Measurements from ENCODE around the gene CLN6. TPM values are rescaled to one million over a fixed set of nuclear protein-coding genes. Genes with fewer than 3 reads are reported as not detected.

Gene CLN6
- total RNA-seq, 1 experiment from 2014 or later: 76.7 TPM

- Mint-ChIP-seq H3K9me3 (ENCODE audit: unreplicated experiment) (no peaks in the 10 kb centered on the region), H3K4me1 (ENCODE audit: low read depth, unreplicated experiment) (no peaks in the 10 kb centered on the region), H3K27me3 (ENCODE audit: insufficient read depth, unreplicated experiment) (peaks cover 2% of the 10 kb centered on the region), H3K4me3 (ENCODE audit: unreplicated experiment) (no peak overlapping the region), H3K27ac (ENCODE audit: unreplicated experiment) (no peak overlapping the region), H3K36me3 (ENCODE audit: insufficient read depth, unreplicated experiment) (no peaks in the 10 kb centered on the region)
- no peaks in the 10 kb centered on the region for H3K27me3 ChIP-seq (replicated peaks; ENCODE audit: control insufficient read depth, insufficient read depth, low read length)
- H3K36me3 ChIP-seq (ENCODE audit: control insufficient read depth, insufficient read depth, low read length): no peaks in the 10 kb centered on the region
- DNase-seq: no peak
- H3K4me1 ChIP-seq: no peaks in the 10 kb centered on the region
- no TSS peak for BruUV-seq (replicated peaks)
- ChIA-PET POLR2A (no interaction called here), CTCF (interaction anchor here (1.4 to 1.6 kb wide), 2 partner anchors 13 to 41 kb away, joined by 3 to 4 read pairs; no protein-coding TSS in a partner anchor)
- intact Hi-C loops (cut with micrococcal nuclease; ENCODE audit: unreplicated experiment): no loop called here
- H3K9me3 ChIP-seq: no peaks in the 10 kb centered on the region
- TF ChIP-seq CTCF (IDR thresholded peaks at IDR 0.05; ENCODE audit: insufficient read depth in 1 of 2, low read depth in 1 of 2, low read length in 1 of 2, severe bottlenecking in 1 of 2, unreplicated experiment in 1 of 2): no peak
- no peak overlapping the region for H3K4me3 ChIP-seq (ENCODE audit: low read depth, low read length)
Measured at GRCh38 chr15:68265674-68266073, 36.1 kb upstream of the CLN6 start.

DNA sequence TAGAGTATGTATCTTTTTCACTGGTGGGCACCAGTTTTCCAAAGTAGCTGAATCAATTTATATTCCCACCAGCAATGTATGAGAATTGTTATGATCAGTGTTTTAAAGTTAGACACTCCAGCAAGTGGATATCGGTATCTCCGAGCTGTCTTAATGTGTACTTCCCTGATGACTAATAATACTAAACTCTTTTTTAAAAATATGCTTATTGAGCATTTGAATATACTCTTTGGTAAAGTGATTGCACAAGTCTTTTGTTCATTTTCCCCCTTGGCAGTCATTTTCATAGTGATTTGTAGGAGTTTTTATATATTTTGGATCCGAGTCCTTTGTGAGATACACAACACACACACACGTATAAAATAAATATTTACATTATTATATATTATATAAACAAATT lies 35.6 kb upstream of the CLN6 start:
- Mint-ChIP-seq H3K27ac (ENCODE audit: unreplicated experiment) (no peak overlapping the region), H3K27me3 (ENCODE audit: insufficient read depth, unreplicated experiment) (peaks cover 2% of the 10 kb centered on the region), H3K4me1 (ENCODE audit: low read depth, unreplicated experiment) (no peaks in the 10 kb centered on the region), H3K9me3 (ENCODE audit: unreplicated experiment) (no peaks in the 10 kb centered on the region), H3K4me3 (ENCODE audit: unreplicated experiment) (no peak overlapping the region), H3K36me3 (ENCODE audit: insufficient read depth, unreplicated experiment) (no peaks in the 10 kb centered on the region)
- H3K27me3 ChIP-seq (replicated peaks; ENCODE audit: control insufficient read depth, insufficient read depth, low read length): no peaks in the 10 kb centered on the region
- ChIA-PET CTCF (interaction anchor here (1.4 to 1.6 kb wide), 2 partner anchors 12 to 41 kb away, joined by 3 to 4 read pairs; no protein-coding TSS in a partner anchor), POLR2A (interaction anchor here (0.6 kb wide), 1 partner anchor 57 kb away, joined by 3 read pairs; no protein-coding TSS in a partner anchor)
- H3K9me3 ChIP-seq: no peaks in the 10 kb centered on the region
- H3K4me3 ChIP-seq (ENCODE audit: low read depth, low read length): no peak overlapping the region
- intact Hi-C loops (cut with micrococcal nuclease; ENCODE audit: unreplicated experiment): no loop called here
- no peak for DNase-seq
- no peak for TF ChIP-seq CTCF (IDR thresholded peaks at IDR 0.05; ENCODE audit: insufficient read depth in 1 of 2, low read depth in 1 of 2, low read length in 1 of 2, severe bottlenecking in 1 of 2, unreplicated experiment in 1 of 2)
- BruUV-seq (replicated peaks): no TSS peak
- no peaks in the 10 kb centered on the region for H3K36me3 ChIP-seq (ENCODE audit: control insufficient read depth, insufficient read depth, low read length)
- no peaks in the 10 kb centered on the region for H3K4me1 ChIP-seq

DNA sequence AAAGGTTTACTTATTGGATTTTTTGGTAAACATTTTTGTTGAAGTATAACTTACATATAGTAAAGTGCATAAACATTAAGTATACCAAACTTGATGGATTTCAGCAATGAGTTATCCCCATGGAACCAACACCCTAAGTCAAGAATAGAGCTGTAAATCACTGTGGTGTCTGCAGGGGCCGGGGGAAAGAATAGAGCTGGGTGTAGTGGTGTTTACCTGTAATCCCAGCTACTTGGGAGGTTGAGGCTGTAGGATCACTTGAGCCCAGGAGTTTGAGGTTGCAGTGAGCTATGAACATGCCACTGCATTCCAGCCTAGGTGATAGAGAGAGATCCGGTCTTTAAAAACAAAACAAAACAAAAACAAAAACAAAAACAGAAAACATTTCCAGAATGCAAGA lies 34.8 kb upstream of the CLN6 start:
- no peaks in the 10 kb centered on the region for H3K36me3 ChIP-seq (ENCODE audit: control insufficient read depth, insufficient read depth, low read length)
- no peaks in the 10 kb centered on the region for H3K9me3 ChIP-seq
- no peak overlapping the region for H3K27ac Mint-ChIP-seq (ENCODE audit: unreplicated experiment)
- ChIA-PET CTCF (interaction anchor here (0.5 to 1.6 kb wide), 3 partner anchors 11 to 43 kb away, joined by 3 to 5 read pairs (median 4); no protein-coding TSS in a partner anchor), POLR2A (no interaction called here)
- no peaks in the 10 kb centered on the region for H3K4me1 ChIP-seq
- intact Hi-C loops (cut with micrococcal nuclease; ENCODE audit: unreplicated experiment): no loop called here
- H3K4me3 Mint-ChIP-seq (ENCODE audit: unreplicated experiment): no peak overlapping the region
- H3K27me3 Mint-ChIP-seq (ENCODE audit: insufficient read depth, unreplicated experiment): peaks cover 2% of the 10 kb centered on the region
- DNase-seq: no peak
- H3K4me3 ChIP-seq (ENCODE audit: low read depth, low read length): no peak overlapping the region
- H3K36me3 Mint-ChIP-seq (ENCODE audit: insufficient read depth, unreplicated experiment): no peaks in the 10 kb centered on the region
- H3K4me1 Mint-ChIP-seq (ENCODE audit: low read depth, unreplicated experiment): no peaks in the 10 kb centered on the region
- no peaks in the 10 kb centered on the region for H3K27me3 ChIP-seq (replicated peaks; ENCODE audit: control insufficient read depth, insufficient read depth, low read length)
- no peaks in the 10 kb centered on the region for H3K9me3 Mint-ChIP-seq (ENCODE audit: unreplicated experiment)
- no peak for TF ChIP-seq CTCF (IDR thresholded peaks at IDR 0.05; ENCODE audit: insufficient read depth in 1 of 2, low read depth in 1 of 2, low read length in 1 of 2, severe bottlenecking in 1 of 2, unreplicated experiment in 1 of 2)
- BruUV-seq (replicated peaks): no TSS peak
